Tibial artery (tissue), 4 donors: ENCODE data around the gene ITSN1.
A peak's percentile ranks its signal among the peaks of the same experiment; 100 is the strongest.

Experiments
- DNase-seq, 2 donors: peaks; one replicate each; pipeline ENCODE4 v3.0.0-alpha.2; 2019
- H3K27ac ChIP-seq, 2 donors: fragments of 200-600 bp; sonication (generic) in 1 of 2; 1 replicate in 1 of 2; 2 replicates in 1 of 2; pipeline ENCODE4 v1.5.1; 2018 to 2019; ENCODE audit warnings: mild to moderate bottlenecking in 1 of 2
- H3K27me3 ChIP-seq, 2 donors: fragments of 200-600 bp; sonication (generic) in 1 of 2; one replicate each; pipeline versions ENCODE4 v1.5.1 to v1.6.0; 2016 to 2019
- H3K36me3 ChIP-seq, 3 donors: fragments of 200-600 bp; sonication (generic) in 2 of 3; one replicate each; pipeline ENCODE4 v1.5.1; 2016 to 2019; ENCODE audit warnings: mild to moderate bottlenecking in 2 of 3
- H3K4me1 ChIP-seq, 4 donors: fragments of 200-600 bp; sonication (generic) in 2 of 4; 1 replicate in 3 of 4; 2 replicates in 1 of 4; pipeline ENCODE4 v1.5.1; 2016 to 2019
- H3K4me3 ChIP-seq, 2 donors: fragments of 200-600 bp; sonication (generic) in 1 of 2; 1 replicate in 1 of 2; 2 replicates in 1 of 2; pipeline ENCODE4 v1.5.1; 2018 to 2019; ENCODE audit warnings: mild to moderate bottlenecking in 2 of 2
- H3K9me3 ChIP-seq, 3 donors: fragments of 200-600 bp; sonication (generic) in 1 of 3; one replicate each; pipeline ENCODE4 v1.5.1; 2016 to 2019
- CTCF ChIP-seq, 2 experiments: fragments of 200-600 bp in 1 of 2; fragments of 450-650 bp in 1 of 2; IDR thresholded peaks; one replicate each; pipeline ENCODE4 v1.5.1; 2017 to 2019; ENCODE audit warnings: antibody characterized with exemption in 2 of 2, mild to moderate bottlenecking in 1 of 2, moderate library complexity in 1 of 2
- intact Hi-C: fragments of 100-400 bp; cut with DNase I; formaldehyde crosslinking; loops from one replicate; pipeline ENCODE4 v1.15.0; 2023; ENCODE audit warnings: low total_unique reads

The ITSN1 gene

GRCh38 chr21:33948951-33949444, 306.7 kb downstream of the ITSN1 start:
- DNase-seq, result no peak
- intact Hi-C loops, result loop anchor here (10.0 kb wide), 1 partner anchor 126 kb away; the partner anchor contains the start of genes MRPS6 and SLC5A3
- Histone ChIP-seq H3K36me3 (no peaks in the 10 kb centered on the region), H3K27me3 (no peaks in the 10 kb centered on the region), H3K9me3 (no peaks in the 10 kb centered on the region), H3K4me1 (peaks cover 0 to 20% (median 18%) of the 10 kb centered on the region in 4 donors), H3K27ac (peak overlapping the region; percentile 67 to 72), H3K4me3 (no peak overlapping the region)
- no peak for TF ChIP-seq CTCF (IDR thresholded peaks at IDR 0.05)
